ENCODE measurements around the gene TMEM35B.
"Not testable (repeated sequence)": the region's sequence is repeated elsewhere in the genome, so short reads cannot be mapped to it uniquely, and the experiment has no call there.

Gene TMEM35B

DNA sequence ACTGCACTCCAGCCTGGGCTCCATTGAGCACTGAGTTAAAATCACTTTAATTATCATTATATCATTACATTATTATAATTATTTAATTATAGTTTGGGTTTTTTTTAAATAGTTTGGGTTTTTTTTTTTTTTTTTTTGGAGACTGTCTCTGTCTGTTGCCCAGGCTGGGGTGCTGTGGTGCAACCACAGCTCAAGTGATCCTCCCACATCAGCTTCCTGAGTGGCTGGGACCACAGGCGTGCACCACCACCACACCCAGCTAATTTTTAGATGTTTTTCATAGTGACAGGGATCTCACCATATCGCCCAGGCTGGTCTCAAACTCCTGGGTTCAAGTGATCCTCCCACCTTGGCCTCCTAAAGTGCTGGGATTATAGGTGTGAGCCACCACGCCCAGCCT, 16.9 kb downstream of the TMEM35B start:
- not testable (repeated sequence) for H3K4me3 Mint-ChIP-seq; H3K4me1 Mint-ChIP-seq (ENCODE audit: low read depth); H3K27me3 Mint-ChIP-seq (ENCODE audit: low read depth); H3K27ac Mint-ChIP-seq; DNase-seq (ENCODE audit: low spot score); H3K9me3 Mint-ChIP-seq; H3K36me3 Mint-ChIP-seq (ENCODE audit: low read depth)

DNA sequence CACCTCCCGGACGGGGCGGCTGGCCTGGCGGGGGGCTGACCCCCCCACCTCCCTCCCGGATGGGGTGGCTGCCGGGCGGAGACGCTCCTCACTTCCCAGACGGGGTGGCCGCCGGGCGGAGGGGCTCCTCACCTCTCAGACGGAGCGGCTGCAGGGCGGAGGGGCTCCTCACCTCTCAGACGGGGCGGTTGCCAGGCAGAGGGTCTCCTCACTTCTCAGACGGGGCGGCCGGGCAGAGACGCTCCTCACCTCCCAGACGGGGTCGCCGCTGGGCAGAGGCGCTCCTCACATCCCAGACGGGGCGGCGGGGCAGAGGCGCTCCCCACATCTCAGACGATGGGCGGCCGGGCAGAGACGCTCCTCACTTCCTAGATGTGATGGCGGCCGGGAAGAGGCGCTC, 17.5 kb downstream of the TMEM35B start:
- not testable (repeated sequence) for DNase-seq (ENCODE audit: low spot score); H3K9me3 Mint-ChIP-seq; H3K27me3 Mint-ChIP-seq (ENCODE audit: low read depth); H3K27ac Mint-ChIP-seq; H3K36me3 Mint-ChIP-seq (ENCODE audit: low read depth); H3K4me1 Mint-ChIP-seq (ENCODE audit: low read depth); H3K4me3 Mint-ChIP-seq

DNA sequence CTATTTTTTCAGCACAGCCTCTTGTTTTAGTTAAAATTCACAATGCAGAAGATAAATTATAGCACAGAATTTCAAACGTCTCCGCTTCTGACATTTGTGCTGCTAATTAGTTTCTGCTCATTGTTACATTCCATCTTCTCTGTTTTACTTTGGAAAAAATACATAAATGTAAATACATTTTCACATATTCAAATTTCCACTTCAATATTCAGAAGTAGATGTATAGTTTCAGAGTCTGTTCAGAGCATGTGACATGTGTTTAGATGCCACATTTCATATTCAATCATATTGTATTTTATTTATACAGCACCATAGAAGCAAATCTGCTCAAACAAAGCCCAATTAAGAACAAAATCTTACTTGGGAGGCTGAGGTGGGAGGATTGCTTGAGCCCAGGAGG, 19.6 kb downstream of the TMEM35B start:
- H3K9me3 Mint-ChIP-seq: peaks cover 7% of the 10 kb centered on the region
- no peaks in the 10 kb centered on the region for H3K36me3 Mint-ChIP-seq (ENCODE audit: low read depth)
- H3K27me3 Mint-ChIP-seq (ENCODE audit: low read depth): peaks cover 5% of the 10 kb centered on the region
- no peak overlapping the region for H3K27ac Mint-ChIP-seq
- DNase-seq (ENCODE audit: low spot score): no peak
- no peaks in the 10 kb centered on the region for H3K4me1 Mint-ChIP-seq (ENCODE audit: low read depth)
- H3K4me3 Mint-ChIP-seq: no peak overlapping the region

- Mint-ChIP-seq H3K4me3 (no peak overlapping the region), H3K4me1 (ENCODE audit: low read depth) (peaks cover 4% of the 10 kb centered on the region), H3K36me3 (ENCODE audit: low read depth) (no peaks in the 10 kb centered on the region), H3K9me3 (no peaks in the 10 kb centered on the region), H3K27ac (no peak overlapping the region), H3K27me3 (ENCODE audit: low read depth) (peaks cover 2% of the 10 kb centered on the region)
- no peak for DNase-seq (ENCODE audit: low spot score)
These were observed 34.7 kb downstream of the TMEM35B start for GRCh38 chr1:34950428-34950827.

DNA sequence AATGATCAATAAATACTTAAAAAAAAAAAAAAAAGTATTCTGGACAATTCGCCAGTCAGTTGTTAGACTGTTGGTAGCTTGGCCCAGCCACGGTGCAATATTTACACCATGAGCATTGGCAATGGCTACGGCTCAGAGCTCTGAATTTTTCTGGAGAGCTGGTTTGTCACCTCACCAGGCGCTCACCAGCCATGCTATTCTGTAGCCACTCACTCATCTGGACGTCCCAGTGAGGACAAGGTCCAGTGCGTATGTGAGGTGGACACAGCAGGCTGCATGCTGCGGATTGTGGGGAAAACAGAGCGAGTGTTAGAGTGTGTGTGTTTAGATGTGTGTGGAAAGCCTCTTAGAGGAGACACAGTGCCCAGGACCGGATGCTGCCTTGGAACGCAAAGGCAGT, 36.4 kb downstream of the TMEM35B start:
- DNase-seq (ENCODE audit: low spot score); H3K4me3 Mint-ChIP-seq; H3K9me3 Mint-ChIP-seq; H3K36me3 Mint-ChIP-seq (ENCODE audit: low read depth); H3K27ac Mint-ChIP-seq; H3K27me3 Mint-ChIP-seq (ENCODE audit: low read depth); H3K4me1 Mint-ChIP-seq (ENCODE audit: low read depth): not testable (repeated sequence)

- H3K27me3 Mint-ChIP-seq (ENCODE audit: low read depth): peaks cover 15% of the 10 kb centered on the region
- H3K4me3 Mint-ChIP-seq; DNase-seq (ENCODE audit: low spot score); H3K9me3 Mint-ChIP-seq; H3K36me3 Mint-ChIP-seq (ENCODE audit: low read depth); H3K4me1 Mint-ChIP-seq (ENCODE audit: low read depth); H3K27ac Mint-ChIP-seq: not testable (repeated sequence)
These were observed 37.4 kb downstream of the TMEM35B start for GRCh38 chr1:34947641-34948314.

- DNase-seq (ENCODE audit: low spot score): no peak
- Mint-ChIP-seq H3K36me3 (ENCODE audit: low read depth) (no peaks in the 10 kb centered on the region), H3K9me3 (no peaks in the 10 kb centered on the region), H3K4me1 (ENCODE audit: low read depth) (no peaks in the 10 kb centered on the region), H3K27me3 (ENCODE audit: low read depth) (peaks cover 16% of the 10 kb centered on the region), H3K27ac (no peak overlapping the region), H3K4me3 (no peak overlapping the region)
These were observed 38.9 kb downstream of the TMEM35B start for GRCh38 chr1:34946211-34946610.

- not testable (repeated sequence) for H3K9me3 Mint-ChIP-seq; H3K36me3 Mint-ChIP-seq (ENCODE audit: low read depth); H3K4me3 Mint-ChIP-seq; H3K4me1 Mint-ChIP-seq (ENCODE audit: low read depth); DNase-seq (ENCODE audit: low spot score)
- peak overlapping the region; percentile 36 for H3K27ac Mint-ChIP-seq
- H3K27me3 Mint-ChIP-seq (ENCODE audit: low read depth): peaks cover 29% of the 10 kb centered on the region
These were observed 43.3 kb downstream of the TMEM35B start for GRCh38 chr1:34941798-34942197.

Measured in T-helper 2 cell treated with Interferon-gamma antibody and Interleukin-4, amounts not matched to agents 5 μg/mL and 100 μg/mL, for 36 hours (primary cell).